PC-9 (cell line): ENCODE measurements around the gene TUBB2B. TPM values are rescaled to one million over a fixed set of nuclear protein-coding genes. Genes with fewer than 3 reads are reported as not detected.

ENCODE experiments used
- BruUV-seq: library from RNA; stranded (reverse); fragments of 400-500 nt; replicated peaks from 2 replicates; lab custom pipeline; 2021; lab: Mats Ljungman, UMichigan
- CTCF ChIA-PET: fragments of 300-600 bp; sonication (Branson Sonifier 250); formaldehyde crosslinking; loops from one replicate; lab custom pipeline; 2022; ENCODE audit warnings: antibody characterized with exemption; lab: Charles Lee
- POLR2A ChIA-PET: fragments of 300-600 bp; sonication (Branson Sonifier 250); formaldehyde crosslinking; loops from one replicate; lab custom pipeline; 2022; ENCODE audit warnings: antibody characterized with exemption; ENCODE audit not compliant: unreplicated experiment; lab: Charles Lee
- DNase-seq, 2 experiments: peaks; one replicate each; pipeline versions ENCODE4 v3.0.0 to v3.0.0-alpha.2; 2015 to 2022; ENCODE audit warnings: mixed read lengths in 1 of 2
- H2AFZ ChIP-seq: fragments of 200-600 bp; sonication (generic); 2 replicates; pipeline ENCODE4 v1.8.1; 2017; ENCODE audit warnings: antibody characterized with exemption
- H3F3A ChIP-seq: fragments of 200-600 bp; sonication (generic); 2 replicates; pipeline ENCODE4 v1.8.1; 2017; ENCODE audit warnings: antibody characterized with exemption, mild to moderate bottlenecking, low read depth; ENCODE audit not compliant: insufficient read depth
- H3K27ac ChIP-seq: fragments of 200-600 bp; sonication (generic); 2 replicates; pipeline ENCODE4 v1.6.1; 2016; ENCODE audit warnings: mixed run types
- H3K27me3 ChIP-seq: fragments of 200-600 bp; sonication (generic); 2 replicates; pipeline ENCODE4 v1.6.1; 2016; ENCODE audit warnings: low read depth, mixed run types; ENCODE audit not compliant: insufficient read depth
- H3K36me3 ChIP-seq: fragments of 200-600 bp; sonication (generic); 2 replicates; pipeline ENCODE4 v1.6.1; 2016; ENCODE audit warnings: low read depth, mixed run types
- H3K4me1 ChIP-seq: fragments of 200-600 bp; sonication (generic); replicated peaks from 2 replicates; pipeline ENCODE4 v1.6.1; 2016; ENCODE audit warnings: mixed run types; ENCODE audit not compliant: insufficient read depth
- H3K4me2 ChIP-seq: fragments of 200-600 bp; sonication (generic); 2 replicates; pipeline ENCODE4 v1.6.1; 2017; ENCODE audit warnings: mixed run types
- H3K4me3 ChIP-seq: fragments of 200-600 bp; sonication (generic); 2 replicates; pipeline ENCODE4 v1.6.1; 2016; ENCODE audit warnings: mixed run types
- H3K79me2 ChIP-seq: fragments of 200-600 bp; sonication (generic); 2 replicates; pipeline ENCODE4 v1.6.1; 2017; ENCODE audit warnings: low read depth, mixed run types
- H3K9me2 ChIP-seq: fragments of 200-600 bp; sonication (generic); 2 replicates; pipeline ENCODE4 v1.8.1; 2017; ENCODE audit warnings: mild to moderate bottlenecking; ENCODE audit not compliant: insufficient read depth
- H3K9me3 ChIP-seq: fragments of 200-600 bp; sonication (generic); 2 replicates; pipeline ENCODE4 v1.8.1; 2016; ENCODE audit warnings: low read depth; ENCODE audit not compliant: insufficient read depth
- H4K20me1 ChIP-seq: fragments of 200-600 bp; sonication (generic); 2 replicates; pipeline ENCODE4 v1.8.1; 2017; ENCODE audit not compliant: insufficient read depth
- EZH2 ChIP-seq: fragments of 200-600 bp; sonication (generic); IDR thresholded peaks from 2 replicates; pipeline ENCODE4 v1.8.0; 2017; ENCODE audit warnings: antibody characterized with exemption, low read depth
- intact Hi-C: fragments of 100-400 bp; cut with micrococcal nuclease; formaldehyde crosslinking; loops from one replicate; pipeline ENCODE4 v1.10.0; 2022; ENCODE audit not compliant: unreplicated experiment
- total RNA-seq: library from RNA; stranded (reverse); gene quantifications from 2 replicates; pipeline ENCODE4 v1.2.3, GENCODE V29; 2021
- TF ChIP-seq, protein P1 (sequence below): fragments of 200-600 bp; sonication (generic); conservative IDR thresholded peaks from 2 replicates; pipeline ENCODE4 v1.6.1; 2017; ENCODE audit warnings: mixed run types, antibody characterized with exemption, mild to moderate bottlenecking, moderate library complexity

TUBB2B gene
- total RNA-seq, 1 experiment from 2014 or later: 1.3 TPM

DNA sequence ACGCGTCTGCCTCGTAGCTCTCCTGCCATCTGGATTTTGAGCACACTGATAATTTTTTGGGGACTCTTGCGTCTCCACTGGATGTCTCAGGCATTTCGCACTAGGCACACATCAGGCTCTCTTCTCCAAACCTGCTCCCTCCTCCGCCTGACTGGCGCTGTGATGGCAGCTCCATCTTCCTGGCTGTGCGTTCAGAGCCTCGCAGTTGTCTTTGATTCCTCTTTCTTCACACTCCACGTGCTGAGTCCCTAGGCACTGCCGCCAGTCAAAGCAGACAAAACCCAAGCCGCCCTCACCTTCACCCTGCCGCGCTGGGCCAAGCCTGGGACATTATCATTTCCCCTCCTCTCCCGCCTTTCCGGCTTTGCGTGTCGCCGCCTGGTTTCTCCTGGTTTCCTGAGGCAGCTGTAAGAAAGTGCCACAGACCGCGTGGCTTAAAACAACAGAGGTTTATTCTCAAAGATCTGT lies 32.1 kb upstream of the TUBB2B start:
- H3F3A ChIP-seq: no peaks in the 10 kb centered on the region
- H2AFZ ChIP-seq: peak overlapping the region; percentile 82
- POLR2A ChIA-PET: no interaction called here
- no peak for TF ChIP-seq EZH2
- TF ChIP-seq, protein P1, sequence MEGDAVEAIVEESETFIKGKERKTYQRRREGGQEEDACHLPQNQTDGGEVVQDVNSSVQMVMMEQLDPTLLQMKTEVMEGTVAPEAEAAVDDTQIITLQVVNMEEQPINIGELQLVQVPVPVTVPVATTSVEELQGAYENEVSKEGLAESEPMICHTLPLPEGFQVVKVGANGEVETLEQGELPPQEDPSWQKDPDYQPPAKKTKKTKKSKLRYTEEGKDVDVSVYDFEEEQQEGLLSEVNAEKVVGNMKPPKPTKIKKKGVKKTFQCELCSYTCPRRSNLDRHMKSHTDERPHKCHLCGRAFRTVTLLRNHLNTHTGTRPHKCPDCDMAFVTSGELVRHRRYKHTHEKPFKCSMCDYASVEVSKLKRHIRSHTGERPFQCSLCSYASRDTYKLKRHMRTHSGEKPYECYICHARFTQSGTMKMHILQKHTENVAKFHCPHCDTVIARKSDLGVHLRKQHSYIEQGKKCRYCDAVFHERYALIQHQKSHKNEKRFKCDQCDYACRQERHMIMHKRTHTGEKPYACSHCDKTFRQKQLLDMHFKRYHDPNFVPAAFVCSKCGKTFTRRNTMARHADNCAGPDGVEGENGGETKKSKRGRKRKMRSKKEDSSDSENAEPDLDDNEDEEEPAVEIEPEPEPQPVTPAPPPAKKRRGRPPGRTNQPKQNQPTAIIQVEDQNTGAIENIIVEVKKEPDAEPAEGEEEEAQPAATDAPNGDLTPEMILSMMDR: no peak
- CTCF ChIA-PET: interaction anchor here (0.9 kb wide), 1 partner anchor 134 kb away, joined by 7 read pairs; no protein-coding TSS in a partner anchor
- H3K36me3 ChIP-seq: no peaks in the 10 kb centered on the region
- peak overlapping the region; percentile 91 for H3K4me2 ChIP-seq
- H3K79me2 ChIP-seq: peaks cover 35% of the 10 kb centered on the region
- peak overlapping the region; percentile 23 for H3K27ac ChIP-seq
- intact Hi-C loops: loop anchor here (2.0 kb wide), 2 partner anchors 133 to 191 kb away; partner anchors contain the start of gene RIPK1
- peak in 1 of 2 experiments; percentile 25 for DNase-seq
- H3K9me3 ChIP-seq: no peaks in the 10 kb centered on the region
- H3K4me3 ChIP-seq: peak overlapping the region; percentile 81
- no peaks in the 10 kb centered on the region for H3K9me2 ChIP-seq
- 0 out of 2 replicates have a peak, but pooled peaks cover 5% of the 10 kb centered on the region for H3K4me1 ChIP-seq
- H3K27me3 ChIP-seq: no peaks in the 10 kb centered on the region
- no peaks in the 10 kb centered on the region; the same call in 1 of the 2 replicates for H4K20me1 ChIP-seq
- BruUV-seq: TSS peak; percentile 24

DNA sequence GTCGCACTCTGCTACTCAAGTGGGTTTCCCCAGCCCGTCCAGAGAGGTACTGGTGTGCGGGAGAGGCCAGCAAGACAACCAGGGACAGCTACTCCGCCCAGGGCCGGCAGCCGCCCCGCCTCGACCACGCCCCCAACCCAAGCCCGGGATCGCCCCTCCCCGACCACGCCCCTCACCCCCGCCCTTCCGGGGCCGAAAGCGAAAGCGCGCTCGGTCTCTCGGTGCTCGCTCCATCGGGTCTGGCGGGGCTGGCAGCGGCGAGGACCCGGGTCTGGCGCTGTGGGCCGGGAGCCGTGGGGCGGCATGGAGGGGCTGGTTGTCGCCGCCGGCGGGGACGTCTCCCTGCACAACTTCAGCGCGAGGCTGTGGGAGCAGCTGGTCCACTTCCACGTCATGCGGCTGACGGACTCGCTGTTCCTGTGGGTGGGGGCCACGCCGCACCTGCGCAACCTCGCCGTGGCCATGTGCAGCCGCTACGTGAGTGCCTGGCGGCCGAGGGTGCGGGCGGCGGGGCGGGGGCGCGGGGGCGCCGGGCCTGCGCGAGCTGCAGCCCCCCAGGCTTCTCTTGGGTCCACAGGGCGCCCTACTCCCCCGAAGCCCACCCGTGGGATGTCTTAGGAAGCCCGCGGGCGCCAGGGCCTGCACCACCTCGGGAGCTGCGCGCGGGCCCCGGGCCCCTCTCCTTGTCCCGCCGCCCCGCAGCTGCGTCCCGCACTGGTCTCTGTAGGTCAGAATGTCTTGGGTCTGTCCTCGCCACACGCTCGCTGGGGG lies 31.5 kb upstream of the TUBB2B start, which contains the start of gene PSMG4:
TSS of gene PSMG4 (plus strand) at position 228 of the 771 bp plus-strand sequence. CDS start at position 304, 76 bp downstream.
- Histone ChIP-seq H2AFZ (peak within 1 kb of the TSS; percentile 82), H4K20me1 (no peaks in the 10 kb centered on the region; the same call in 1 of the 2 replicates), H3K79me2 (peaks cover 35% of the 10 kb centered on the region), H3K4me1 (0 out of 2 replicates have a peak, but pooled peaks cover 5% of the 10 kb centered on the region), H3K36me3 (no peaks in the 10 kb centered on the region), H3K27ac (peak within 1 kb of the TSS; percentile 23), H3K4me2 (peak within 1 kb of the TSS; percentile 91), H3K27me3 (no peaks in the 10 kb centered on the region), H3K9me3 (no peaks in the 10 kb centered on the region), H3K9me2 (no peaks in the 10 kb centered on the region), H3K4me3 (peak within 1 kb of the TSS; percentile 81), H3F3A (no peaks in the 10 kb centered on the region)
- BruUV-seq: no TSS peak
- DNase-seq: peak; percentile 41 to 93
- TF ChIP-seq EZH2: no peak
- TF ChIP-seq, protein P1: no peak
- CTCF ChIA-PET: interaction anchor here (0.7 to 0.9 kb wide), 2 partner anchors 132 to 133 kb away, joined by 3 to 7 read pairs; no protein-coding TSS in a partner anchor
- POLR2A ChIA-PET: no interaction called here
- intact Hi-C loops: loop anchor here (2.0 kb wide), 2 partner anchors 132 to 190 kb away; partner anchors contain the start of gene RIPK1

DNA sequence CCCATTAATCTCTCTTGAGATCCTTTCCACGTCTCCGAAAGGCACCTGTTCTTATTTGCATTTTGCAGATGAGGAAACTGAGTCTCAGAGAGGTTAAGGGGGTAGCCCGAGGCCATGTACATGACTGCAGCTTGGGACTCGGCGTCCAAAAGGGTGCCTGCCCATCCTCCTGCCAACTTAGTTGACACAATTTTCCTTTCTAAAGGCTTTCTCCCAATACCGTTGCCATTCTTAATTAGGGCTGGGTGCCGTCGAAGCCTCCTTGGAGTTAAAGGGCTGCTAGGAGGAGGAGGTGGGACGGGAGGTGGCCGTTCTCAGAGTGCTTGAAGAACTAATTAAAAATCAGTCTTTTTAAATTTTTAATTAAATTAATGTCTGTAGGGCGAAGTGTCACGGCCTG lies 30.7 kb upstream of the TUBB2B start:
- no peak overlapping the region for H2AFZ ChIP-seq
- POLR2A ChIA-PET: interaction anchor here (0.5 kb wide), 1 partner anchor 132 kb away, joined by 3 read pairs; no protein-coding TSS in a partner anchor

More for the DNA sequence above, 30.7 kb upstream of the TUBB2B start:
- Histone ChIP-seq H3K27ac (no peak overlapping the region), H3K36me3 (no peaks in the 10 kb centered on the region), H3K9me3 (no peaks in the 10 kb centered on the region), H3K79me2 (peaks cover 35% of the 10 kb centered on the region), H3K27me3 (no peaks in the 10 kb centered on the region), H3K9me2 (no peaks in the 10 kb centered on the region), H4K20me1 (no peaks in the 10 kb centered on the region; the same call in 1 of the 2 replicates), H3K4me1 (peaks cover 6% of the 10 kb centered on the region), H3K4me3 (no peak overlapping the region), H3F3A (peaks cover 1% of the 10 kb centered on the region; the same call in 1 of the 2 replicates), H3K4me2 (peak overlapping the region; percentile 69)
- BruUV-seq: no TSS peak
- DNase-seq: no peak
- intact Hi-C loops: loop anchor here (2.0 kb wide), 2 partner anchors 131 to 189 kb away; partner anchors contain the start of gene RIPK1
- TF ChIP-seq EZH2: no peak
- TF ChIP-seq, protein P1: no peak
- CTCF ChIA-PET: interaction anchor here (0.7 kb wide), 1 partner anchor 132 kb away, joined by 3 read pairs; no protein-coding TSS in a partner anchor
